Activated CD4-positive, alpha-beta T cell treated with anti-CD3 and anti-CD28 coated beads, Interleukin-10, Interleukin-2, amounts not matched to agents 100 ng/mL and 50 ng/mL, durations not matched to agents 16 hours and 8 hours (primary cell): ENCODE measurements around the gene PRKCZ.

ENCODE experiments used
- DNase-seq: peaks from one replicate; pipeline ENCODE4 v3.0.0-alpha.2; 2020

The PRKCZ gene

GRCh38 chr1:2046953-2047748 is 3.1 kb upstream of the PRKCZ start:
- DNase-seq, result no peak

- no peak for DNase-seq
Measured at GRCh38 chr1:2047749-2048729, 2.2 kb upstream of the PRKCZ start.

- DNase-seq, result no peak
Measured at GRCh38 chr1:2049225-2049717, 940 bp upstream of the PRKCZ start.

- DNase-seq, result no peak
Measured at GRCh38 chr1:2050461-2050792, 216 bp downstream of the PRKCZ start.

- DNase-seq, result no peak
Measured at GRCh38 chr1:2050793-2051682, 827 bp downstream of the PRKCZ start.

- DNase-seq, result no peak
Measured at GRCh38 chr1:2052054-2052679, 2.0 kb downstream of the PRKCZ start.

GRCh38 chr1:2052756-2053155 is 2.5 kb downstream of the PRKCZ start:
- no peak for DNase-seq

- no peak for DNase-seq
Measured at GRCh38 chr1:2053217-2053616, 3.0 kb downstream of the PRKCZ start.

- no peak for DNase-seq
Measured at GRCh38 chr1:2053784-2054376, 3.7 kb downstream of the PRKCZ start.

- DNase-seq, result no peak
Measured at GRCh38 chr1:2054560-2054959, 4.3 kb downstream of the PRKCZ start.

- no peak for DNase-seq
Measured at GRCh38 chr1:2055911-2056575, 5.8 kb downstream of the PRKCZ start.

- DNase-seq, result no peak
Measured at GRCh38 chr1:2056955-2057590, 6.9 kb downstream of the PRKCZ start.

- DNase-seq, result no peak
Measured at GRCh38 chr1:2059290-2059953, 9.2 kb downstream of the PRKCZ start.

GRCh38 chr1:2060072-2060471 is 9.9 kb downstream of the PRKCZ start:
- DNase-seq, result no peak

GRCh38 chr1:2060535-2060934 is 10.3 kb downstream of the PRKCZ start:
- DNase-seq, result no peak

- DNase-seq, result no peak
Measured at GRCh38 chr1:2061065-2061778, 11.0 kb downstream of the PRKCZ start.

GRCh38 chr1:2065699-2066098 is 15.5 kb downstream of the PRKCZ start:
- no peak for DNase-seq

GRCh38 chr1:2067393-2067792 is 17.2 kb downstream of the PRKCZ start:
- no peak for DNase-seq

- no peak for DNase-seq
Measured at GRCh38 chr1:2067981-2068380, 17.8 kb downstream of the PRKCZ start.

- DNase-seq, result no peak
Measured at GRCh38 chr1:2068951-2069350, 18.7 kb downstream of the PRKCZ start.
